Measurements from ENCODE around the gene PDIK1L.

Gene PDIK1L

DNA sequence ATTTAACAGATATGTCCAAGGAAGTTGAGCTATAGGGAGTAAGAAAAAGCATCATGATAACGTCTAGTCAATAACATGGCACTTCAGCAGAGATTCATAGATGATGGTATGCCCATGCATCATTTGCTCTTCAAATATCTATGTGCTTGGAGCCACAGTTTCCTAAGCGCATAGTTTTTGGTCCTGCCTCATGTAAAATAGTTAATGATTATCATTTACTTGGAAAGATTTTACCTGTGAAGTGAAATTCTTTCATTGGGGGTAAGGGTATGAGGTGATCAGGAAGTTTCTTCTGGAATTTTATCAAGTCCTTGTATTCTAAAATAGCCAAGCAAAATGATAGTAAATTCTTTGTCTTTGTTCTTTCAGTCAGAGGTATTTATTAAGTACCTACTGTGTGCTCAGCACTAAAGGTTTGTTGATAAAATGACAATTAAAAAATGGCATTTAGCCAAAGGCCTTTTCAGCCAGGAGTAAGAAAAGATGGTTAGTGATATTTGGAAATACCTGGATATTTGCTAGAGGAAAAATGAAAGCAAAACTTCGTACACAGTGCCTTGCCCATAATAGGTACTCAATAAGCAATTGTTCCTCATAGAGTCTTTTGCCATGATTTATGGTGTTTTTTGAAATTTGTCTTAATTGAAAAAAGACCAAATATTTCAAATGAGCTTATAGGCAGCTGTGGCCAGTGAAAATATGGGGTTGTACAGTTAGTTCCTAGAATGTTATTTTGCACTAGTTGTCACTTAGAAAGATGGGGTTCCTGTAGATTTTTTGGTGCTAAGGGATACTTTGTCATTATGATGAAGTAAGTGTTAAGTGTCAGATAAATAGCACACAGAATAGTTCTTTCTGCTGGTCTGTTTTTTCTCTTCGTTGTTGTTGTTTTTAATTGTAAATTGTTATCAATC, 13.1 kb downstream of the PDIK1L start:
- DNase-seq = no peak

GRCh38 chr1:26125382-26125781, 13.8 kb downstream of the PDIK1L start:
- no peak for DNase-seq

GRCh38 chr1:26125946-26126320, 14.3 kb downstream of the PDIK1L start:
- DNase-seq = no peak

DNA sequence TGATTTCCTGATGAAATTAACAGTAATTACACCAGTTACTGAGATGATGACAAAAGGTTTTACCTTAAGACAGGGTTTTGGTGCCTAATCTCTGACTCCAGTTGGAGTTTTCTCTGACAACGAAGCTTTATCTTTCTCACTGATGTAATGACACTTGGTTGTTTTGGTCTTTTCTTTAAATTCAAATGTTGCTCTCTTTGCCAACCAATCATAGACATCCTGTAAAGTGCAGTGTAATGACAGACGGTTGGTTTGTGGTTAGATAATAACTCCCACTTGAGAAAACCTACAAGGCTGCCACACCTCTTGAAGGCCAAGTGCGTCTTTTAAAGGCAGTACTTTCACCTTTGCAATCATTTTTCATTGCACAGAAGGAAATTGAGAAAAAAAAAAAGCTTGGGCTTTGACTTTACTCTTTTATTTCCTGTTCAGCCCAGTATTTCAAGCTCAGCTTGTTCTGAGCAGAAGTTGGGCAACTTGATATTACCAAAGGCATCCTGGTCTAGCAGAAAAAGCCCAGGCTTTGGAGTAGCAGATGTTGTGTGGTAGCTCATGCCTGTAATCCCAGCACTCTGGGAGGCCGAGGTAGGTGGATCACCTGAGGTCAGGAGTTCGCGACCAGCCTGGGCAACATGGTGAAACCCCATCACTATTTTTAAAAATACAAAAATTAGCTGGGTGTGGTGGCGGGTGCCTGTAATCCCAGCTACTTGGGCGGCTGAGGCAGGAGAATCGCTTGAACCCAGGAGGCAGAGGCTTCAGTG, 14.9 kb downstream of the PDIK1L start:
- peak; percentile 70 for DNase-seq

GRCh38 chr1:26127235-26128163, 15.9 kb downstream of the PDIK1L start:
- DNase-seq = peak; percentile 34

DNA sequence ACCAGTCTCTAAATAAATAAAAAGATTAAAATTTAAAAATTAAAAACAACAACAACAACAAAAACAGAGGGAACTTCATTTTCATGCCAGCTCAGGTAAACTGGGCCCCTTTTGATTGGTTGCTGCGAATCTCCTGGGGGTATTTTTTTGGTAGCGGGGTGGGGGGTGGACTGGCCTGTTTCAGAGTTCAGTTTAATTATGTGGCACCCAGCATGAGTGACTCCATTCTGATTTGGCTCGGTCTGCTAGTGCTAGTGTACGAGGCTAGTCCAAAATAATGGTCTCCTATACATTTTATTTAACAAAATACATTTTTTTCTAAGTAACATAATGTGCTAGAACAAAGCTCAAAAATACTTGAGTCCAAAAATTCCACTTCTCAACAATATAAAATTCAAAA, 18.2 kb downstream of the PDIK1L start:
- no peak for DNase-seq

GRCh38 chr1:26130695-26131094, 19.1 kb downstream of the PDIK1L start:
- DNase-seq = no peak

GRCh38 chr1:26132128-26132833, 20.7 kb downstream of the PDIK1L start:
- no peak for DNase-seq

GRCh38 chr1:26132834-26133167, 21.2 kb downstream of the PDIK1L start:
- no peak for DNase-seq

GRCh38 chr1:26134466-26134865, 22.8 kb downstream of the PDIK1L start:
- DNase-seq = no peak

DNA sequence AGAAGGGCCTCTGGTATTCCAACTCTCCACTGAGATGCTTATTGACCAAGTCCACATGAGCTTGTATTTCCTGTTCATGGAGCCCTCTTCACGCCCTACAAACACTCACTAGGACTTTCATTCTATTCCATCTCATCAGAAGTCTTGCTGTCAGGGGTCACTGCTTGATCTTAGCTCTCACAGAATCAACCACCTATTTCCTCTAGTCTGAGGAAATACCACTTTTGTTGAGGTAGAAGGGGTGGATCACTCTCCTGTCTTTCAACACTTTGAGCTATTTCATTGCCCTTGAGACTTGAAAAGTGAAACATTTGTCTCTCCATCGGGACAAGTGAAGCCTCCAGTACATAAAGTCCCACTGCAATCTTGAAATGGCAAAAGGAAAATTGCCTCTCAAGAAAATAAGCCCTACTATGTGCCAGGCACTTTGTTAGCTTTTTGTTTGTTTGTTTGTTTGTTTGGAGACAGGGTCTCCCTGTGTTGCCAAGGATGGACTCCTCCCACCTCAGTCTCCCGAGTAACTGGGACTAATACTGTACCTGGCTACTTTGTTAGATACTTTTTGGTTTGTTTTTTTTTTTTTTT, 27.4 kb downstream of the PDIK1L start:
- DNase-seq = no peak

DNA sequence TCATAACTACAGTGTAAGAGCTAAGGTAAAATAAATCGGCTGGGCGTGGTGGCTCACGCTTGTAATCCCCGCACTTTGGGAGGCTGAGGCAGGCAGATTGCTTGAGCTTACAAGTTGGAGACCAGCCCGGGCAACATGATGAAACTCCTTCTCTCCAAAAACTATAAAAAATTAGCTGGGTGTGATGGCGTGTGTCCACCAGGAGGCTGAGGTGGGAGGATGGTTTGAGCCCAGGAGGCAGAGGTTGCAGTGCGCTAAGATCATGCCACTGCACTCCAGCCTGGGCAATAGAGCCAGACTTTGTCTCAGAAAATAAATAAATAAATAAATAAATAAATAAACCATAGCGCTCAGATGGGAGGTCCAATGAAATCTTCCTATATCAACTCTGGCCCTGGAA, 30.5 kb downstream of the PDIK1L start:
- DNase-seq = no peak

- peak; percentile 81 for DNase-seq
Measured at GRCh38 chr1:26145041-26145959, 33.7 kb downstream of the PDIK1L start.

GRCh38 chr1:26145960-26146294, 34.3 kb downstream of the PDIK1L start:
- no peak for DNase-seq

DNA sequence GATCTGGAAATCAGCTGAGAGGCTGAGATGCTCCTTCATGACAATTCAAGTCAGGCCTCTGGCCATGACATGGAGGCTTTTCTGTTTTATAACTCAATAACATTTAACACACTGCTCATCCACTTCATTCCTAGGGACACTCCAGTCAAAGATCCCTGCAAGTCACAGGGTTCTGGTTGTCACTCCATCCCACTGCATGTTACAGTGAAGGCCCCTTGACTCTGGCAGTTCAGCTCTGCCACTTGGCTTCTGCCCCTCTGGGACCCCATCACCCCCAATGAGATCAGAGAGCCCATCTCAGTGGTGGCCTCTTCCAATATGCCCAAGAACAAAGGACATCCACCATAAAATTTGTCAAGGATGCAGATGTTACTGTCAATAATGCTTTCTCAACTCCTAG, 37.3 kb downstream of the PDIK1L start:
- no peak for DNase-seq

GRCh38 chr1:26153966-26154532, 42.4 kb downstream of the PDIK1L start:
- peak; percentile 70 for DNase-seq

GRCh38 chr1:26154750-26155149, 43.1 kb downstream of the PDIK1L start:
- DNase-seq = no peak

- no peak for DNase-seq
Measured at GRCh38 chr1:26155370-26156284, 44.0 kb downstream of the PDIK1L start.

GRCh38 chr1:26156285-26157038, 44.8 kb downstream of the PDIK1L start:
- no peak for DNase-seq

All from inflammatory macrophage treated with lipopolysaccharide for 4 hours (primary cell).